Measurements from ENCODE around the gene PAX2.

PAX2 gene

GRCh38 chr10:100874702-100875483, 129.5 kb downstream of the PAX2 start:
- DNase-seq (ENCODE audit: low spot score), result no peak

- DNase-seq (ENCODE audit: low spot score), result no peak
Measured at GRCh38 chr10:100875484-100876166, 130.2 kb downstream of the PAX2 start.

GRCh38 chr10:100876585-100877460, 131.4 kb downstream of the PAX2 start:
- DNase-seq (ENCODE audit: low spot score), result no peak

- DNase-seq (ENCODE audit: low spot score), result no peak
Measured at GRCh38 chr10:100877461-100877850, 132.1 kb downstream of the PAX2 start.

- DNase-seq (ENCODE audit: low spot score), result peak; percentile 79
Measured at GRCh38 chr10:100878291-100878910, 133.0 kb downstream of the PAX2 start.
